ENCODE measurements around the gene TMA7B. TPM values are rescaled to one million over a fixed set of nuclear protein-coding genes. Genes with fewer than 3 reads are reported as not detected.

TMA7B gene
- total RNA-seq (1 to 10 TPM; 1.5 to 4.2 (median 2.7) TPM), polyA plus RNA-seq (under 1 TPM; 0.29 to 0.45 (median 0.35) TPM)
- long read RNA-seq, donor 1, result 0 reads
- long read RNA-seq, donor 2, result 0 reads

DNA sequence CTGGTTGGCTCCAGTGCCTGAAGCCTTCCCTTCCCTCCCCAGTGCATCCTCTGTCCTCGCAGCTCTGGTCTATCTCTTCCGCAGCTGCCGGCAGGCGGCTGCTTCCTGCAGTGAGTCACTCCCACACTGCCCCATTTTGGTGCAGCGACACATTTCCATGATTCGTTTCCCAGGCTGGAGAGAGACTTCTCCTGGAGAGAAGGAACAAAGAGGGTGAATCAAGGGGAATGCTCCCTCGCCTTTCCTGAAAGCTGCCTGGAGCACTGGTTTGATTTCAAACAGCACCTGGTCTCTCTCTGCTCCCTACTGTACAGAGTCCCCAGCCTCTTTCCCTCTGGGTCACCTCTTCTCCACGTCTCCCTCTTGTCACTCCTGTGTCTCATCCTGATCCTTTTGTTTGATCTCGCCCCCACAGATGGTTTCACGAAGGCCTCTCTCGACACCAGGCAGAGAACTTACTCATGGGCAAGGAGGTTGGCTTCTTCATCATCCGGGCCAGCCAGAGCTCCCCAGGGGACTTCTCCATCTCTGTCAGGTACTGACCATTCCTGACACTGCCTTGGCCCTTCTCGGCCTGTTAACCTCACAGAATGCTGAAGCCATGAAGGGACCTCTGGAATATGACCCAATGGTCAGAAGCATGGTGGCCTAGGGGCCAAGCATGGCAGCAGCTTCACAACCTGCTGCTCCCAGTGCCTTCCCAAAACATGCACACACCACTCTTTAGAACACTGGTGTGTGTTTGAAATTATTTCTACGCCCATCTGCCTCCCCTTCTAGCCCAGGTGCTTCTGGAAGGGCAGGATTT, at the start of gene TMA7B:
Gene TMA7B (plus strand): TSS at position 758 of the 808 bp plus-strand sequence. CDS start 3,978 bp downstream, outside the sequence.
- peak; percentile 80 for DNase-seq
- H3K27ac ChIP-seq, result peak within 1 kb of the TSS in 7 of 8 donors; percentile 54 to 87 (median 74)

DNA sequence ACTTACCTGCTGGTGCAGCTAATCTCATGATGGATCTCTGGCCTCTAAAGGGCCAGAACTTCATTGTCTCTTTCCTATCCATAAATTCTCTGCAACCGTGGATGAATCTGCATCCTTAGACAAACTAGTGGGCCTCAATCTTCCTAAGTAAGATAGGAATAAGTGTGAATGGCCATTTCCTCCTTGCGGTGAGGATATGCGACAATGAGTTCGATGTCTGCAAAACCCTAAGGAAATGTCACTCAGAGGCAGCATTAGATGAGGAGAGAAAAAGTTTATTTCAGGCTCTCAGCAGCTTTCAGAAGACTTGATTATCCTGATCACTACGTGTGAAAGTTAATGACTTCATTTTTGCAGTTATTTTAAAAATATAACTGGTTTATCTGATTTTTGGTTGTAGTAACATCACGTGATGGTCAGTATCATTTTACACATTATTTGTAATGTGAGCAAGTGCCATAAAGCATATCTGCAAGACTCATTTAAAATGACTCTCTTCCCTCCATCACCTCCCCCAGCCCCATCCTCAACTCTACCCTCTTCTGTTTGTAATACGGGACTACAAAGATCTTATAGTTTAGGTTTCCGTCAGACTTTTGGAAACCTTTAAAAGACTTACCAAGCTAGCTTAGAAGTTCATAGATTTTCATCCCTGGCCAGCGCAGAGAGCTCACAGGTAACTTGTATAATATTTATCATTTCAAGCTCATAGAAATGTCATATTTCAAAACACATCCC, 49.2 kb upstream of the TMA7B start:
- no peaks in the 10 kb centered on the region for H3K27me3 ChIP-seq (replicated peaks in 1 of 7)
- no peaks in the 10 kb centered on the region for H3K9me3 ChIP-seq
- peak overlapping the region in 4 of 8 donors; percentile 76 to 84 (median 80) for H3K27ac ChIP-seq

More for the DNA sequence above, at the start of gene TMA7B:
- 53 to 67% (median 55%) methylated on average over 12 to 14 of the region's 14 CpGs for WGBS, 5 donors
- H3K4me1 ChIP-seq, result peaks cover 22 to 87% (median 49%) of the 10 kb centered on the region in 6 donors
- peaks cover 0 to 14% (median 0%) of the 10 kb centered on the region in 7 donors for H3K27me3 ChIP-seq (replicated peaks in 1 of 7)
- intact Hi-C loops (cut with DNase I; ENCODE audit: low total_unique reads), result no loop called here
- TF ChIP-seq, protein P1, sequence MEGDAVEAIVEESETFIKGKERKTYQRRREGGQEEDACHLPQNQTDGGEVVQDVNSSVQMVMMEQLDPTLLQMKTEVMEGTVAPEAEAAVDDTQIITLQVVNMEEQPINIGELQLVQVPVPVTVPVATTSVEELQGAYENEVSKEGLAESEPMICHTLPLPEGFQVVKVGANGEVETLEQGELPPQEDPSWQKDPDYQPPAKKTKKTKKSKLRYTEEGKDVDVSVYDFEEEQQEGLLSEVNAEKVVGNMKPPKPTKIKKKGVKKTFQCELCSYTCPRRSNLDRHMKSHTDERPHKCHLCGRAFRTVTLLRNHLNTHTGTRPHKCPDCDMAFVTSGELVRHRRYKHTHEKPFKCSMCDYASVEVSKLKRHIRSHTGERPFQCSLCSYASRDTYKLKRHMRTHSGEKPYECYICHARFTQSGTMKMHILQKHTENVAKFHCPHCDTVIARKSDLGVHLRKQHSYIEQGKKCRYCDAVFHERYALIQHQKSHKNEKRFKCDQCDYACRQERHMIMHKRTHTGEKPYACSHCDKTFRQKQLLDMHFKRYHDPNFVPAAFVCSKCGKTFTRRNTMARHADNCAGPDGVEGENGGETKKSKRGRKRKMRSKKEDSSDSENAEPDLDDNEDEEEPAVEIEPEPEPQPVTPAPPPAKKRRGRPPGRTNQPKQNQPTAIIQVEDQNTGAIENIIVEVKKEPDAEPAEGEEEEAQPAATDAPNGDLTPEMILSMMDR (IDR thresholded peaks at IDR 0.05 in 8 of 11, conservative IDR thresholded peaks at IDR 0.05 in 3 of 11), result peak in 8 of 11 experiments; percentile 11 to 55 (median 32)
- TF ChIP-seq POLR2AphosphoS5 (IDR thresholded peaks at IDR 0.05) (peak; percentile 56 to 74 (median 67)), POLR2A (IDR thresholded peaks at IDR 0.05) (no peak)
- no peaks in the 10 kb centered on the region for H3K9me3 ChIP-seq
- H3K4me3 ChIP-seq, result no peak within 1 kb of the TSS
- peaks cover 0 to 63% (median 1%) of the 10 kb centered on the region in 6 donors for H3K36me3 ChIP-seq

DNA sequence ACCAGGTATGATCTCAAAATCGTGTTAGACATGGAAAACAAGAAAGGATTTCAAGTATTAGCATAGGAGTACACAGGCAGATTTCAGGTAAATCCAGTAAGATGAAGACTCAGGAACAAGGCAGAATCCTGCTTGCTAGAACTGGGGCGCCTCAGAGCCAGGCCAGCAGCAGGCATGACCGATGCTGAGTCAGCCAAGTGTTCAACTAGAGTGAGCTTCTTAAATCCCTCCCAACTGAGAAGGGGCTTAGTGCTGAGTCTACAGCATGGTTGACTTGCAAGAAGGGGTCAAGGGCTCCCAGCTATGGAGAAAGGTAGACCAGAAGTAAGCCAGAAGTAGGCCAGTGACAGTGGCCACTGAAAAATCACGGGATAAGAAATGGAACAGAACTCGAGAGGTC, 46.9 kb upstream of the TMA7B start:
- WGBS, 5 donors, result 85 to 94% (median 91%) methylated on average over 5 of the region's 5 CpGs
- H3K27me3 ChIP-seq (replicated peaks in 1 of 7), result no peaks in the 10 kb centered on the region
- intact Hi-C loops (cut with DNase I; ENCODE audit: low total_unique reads), result no loop called here
- H3K4me1 ChIP-seq, result peaks cover 9 to 100% (median 36%) of the 10 kb centered on the region in 6 donors
- DNase-seq, result no peak
- H3K4me3 ChIP-seq, result no peak overlapping the region
- no peaks in the 10 kb centered on the region for H3K36me3 ChIP-seq
- H3K9me3 ChIP-seq, result no peaks in the 10 kb centered on the region
- peak overlapping the region in 4 of 8 donors; percentile 14 to 84 (median 34) for H3K27ac ChIP-seq
- no peak for TF ChIP-seq POLR2AphosphoS5 (IDR thresholded peaks at IDR 0.05)
- TF ChIP-seq, protein P1 (IDR thresholded peaks at IDR 0.05 in 8 of 11, conservative IDR thresholded peaks at IDR 0.05 in 3 of 11), result no peak
- TF ChIP-seq POLR2A (IDR thresholded peaks at IDR 0.05), result no peak

More for the DNA sequence above, 49.2 kb upstream of the TMA7B start:
- intact Hi-C loops (cut with DNase I; ENCODE audit: low total_unique reads), result no loop called here
- Histone ChIP-seq H3K4me3 (peak overlapping the region in 1 of 8 donors; percentile 35), H3K4me1 (peaks cover 0 to 82% (median 34%) of the 10 kb centered on the region in 6 donors), H3K36me3 (no peaks in the 10 kb centered on the region)
- WGBS, 5 donors, result 55 to 70% (median 64%) methylated on average over 9 of the region's 9 CpGs
- TF ChIP-seq POLR2A (IDR thresholded peaks at IDR 0.05) (no peak), POLR2AphosphoS5 (IDR thresholded peaks at IDR 0.05) (no peak)
- TF ChIP-seq, protein P1 (IDR thresholded peaks at IDR 0.05 in 8 of 11, conservative IDR thresholded peaks at IDR 0.05 in 3 of 11), result no peak
- DNase-seq, result no peak
